ENCODE data around the gene CENPV. TPM values are rescaled to one million over a fixed set of nuclear protein-coding genes. Genes with fewer than 3 reads are reported as not detected.

CENPV gene
- total RNA-seq, 3 donors from 2014 or later: 26.9 to 91.5 (median 50.1) TPM

DNA sequence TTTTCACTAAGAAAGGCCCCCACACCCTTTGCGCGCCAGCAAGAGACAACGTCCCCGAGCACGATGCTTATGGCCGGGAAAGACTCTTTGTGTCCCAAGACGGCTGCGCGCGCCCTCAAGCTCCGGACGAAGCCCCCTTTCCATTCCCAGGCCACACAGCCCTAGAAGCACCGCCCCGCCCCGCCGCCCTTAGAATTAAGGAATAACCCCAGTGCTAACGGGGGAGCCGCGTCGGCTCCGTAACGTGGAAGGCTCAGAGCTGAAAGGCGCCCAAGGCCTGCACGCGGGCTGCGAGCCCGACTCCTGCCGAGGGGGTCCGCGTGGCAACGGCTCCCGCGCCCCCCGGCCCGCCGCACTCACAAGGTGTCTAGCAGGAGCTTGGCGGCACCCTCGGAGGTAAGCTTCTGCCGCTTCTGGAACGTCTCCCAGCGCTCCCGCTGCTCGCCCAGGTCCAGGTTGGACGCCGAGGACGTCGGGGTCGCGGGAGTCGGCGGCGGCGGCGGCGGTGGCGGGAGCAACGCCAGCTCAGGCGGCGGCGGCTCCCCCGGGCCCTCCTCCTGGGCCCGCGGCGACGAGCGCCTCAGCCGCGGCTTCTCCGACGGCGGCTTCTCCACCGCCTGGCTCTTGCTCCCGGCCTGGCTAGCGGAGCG lies 477 bp downstream of the CENPV start:
- peak overlapping the region; percentile 67 for H3K4me3 ChIP-seq
- TF ChIP-seq, protein P1, sequence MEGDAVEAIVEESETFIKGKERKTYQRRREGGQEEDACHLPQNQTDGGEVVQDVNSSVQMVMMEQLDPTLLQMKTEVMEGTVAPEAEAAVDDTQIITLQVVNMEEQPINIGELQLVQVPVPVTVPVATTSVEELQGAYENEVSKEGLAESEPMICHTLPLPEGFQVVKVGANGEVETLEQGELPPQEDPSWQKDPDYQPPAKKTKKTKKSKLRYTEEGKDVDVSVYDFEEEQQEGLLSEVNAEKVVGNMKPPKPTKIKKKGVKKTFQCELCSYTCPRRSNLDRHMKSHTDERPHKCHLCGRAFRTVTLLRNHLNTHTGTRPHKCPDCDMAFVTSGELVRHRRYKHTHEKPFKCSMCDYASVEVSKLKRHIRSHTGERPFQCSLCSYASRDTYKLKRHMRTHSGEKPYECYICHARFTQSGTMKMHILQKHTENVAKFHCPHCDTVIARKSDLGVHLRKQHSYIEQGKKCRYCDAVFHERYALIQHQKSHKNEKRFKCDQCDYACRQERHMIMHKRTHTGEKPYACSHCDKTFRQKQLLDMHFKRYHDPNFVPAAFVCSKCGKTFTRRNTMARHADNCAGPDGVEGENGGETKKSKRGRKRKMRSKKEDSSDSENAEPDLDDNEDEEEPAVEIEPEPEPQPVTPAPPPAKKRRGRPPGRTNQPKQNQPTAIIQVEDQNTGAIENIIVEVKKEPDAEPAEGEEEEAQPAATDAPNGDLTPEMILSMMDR (IDR thresholded peaks at IDR 0.05): no peak
- H3K4me1 ChIP-seq (ENCODE audit: low read depth): peaks cover 9% of the 10 kb centered on the region
- DNase-seq (peak; percentile 66 to 74 (median 73)), ATAC-seq (peak; percentile 72)
- H3K36me3 ChIP-seq (ENCODE audit: low read depth): no peaks in the 10 kb centered on the region
- H3K9me3 ChIP-seq: no peaks in the 10 kb centered on the region
- intact Hi-C loops (cut with DNase I, micrococcal nuclease): no loop called here

DNA sequence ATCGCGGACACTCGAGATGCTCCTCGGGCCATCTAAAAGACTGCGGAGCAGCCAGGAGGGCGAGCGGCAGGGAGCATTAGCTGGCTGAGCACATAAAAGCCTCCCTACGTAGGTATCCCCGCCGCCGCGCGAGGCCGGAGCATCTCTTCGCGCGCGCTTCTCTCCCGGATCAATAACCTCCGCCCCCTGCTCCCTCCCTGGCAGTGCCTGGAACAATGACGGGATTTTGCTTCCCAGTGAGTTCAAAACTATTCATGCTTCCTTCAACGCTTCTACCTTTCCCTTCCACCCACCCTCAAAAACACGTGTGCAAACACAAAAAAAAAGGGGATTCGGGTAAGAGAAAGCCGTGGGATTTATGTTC lies 984 bp downstream of the CENPV start:
- ATAC-seq: peak; percentile 68
- no peaks in the 10 kb centered on the region for H3K9me3 ChIP-seq
- H3K4me1 ChIP-seq (ENCODE audit: low read depth): peaks cover 9% of the 10 kb centered on the region
- peak overlapping the region; percentile 67 for H3K4me3 ChIP-seq
- no peaks in the 10 kb centered on the region for H3K36me3 ChIP-seq (ENCODE audit: low read depth)
- intact Hi-C loops (cut with DNase I, micrococcal nuclease): no loop called here
- TF ChIP-seq, protein P1 (IDR thresholded peaks at IDR 0.05): no peak
- peak; percentile 56 to 63 (median 63) for DNase-seq

DNA sequence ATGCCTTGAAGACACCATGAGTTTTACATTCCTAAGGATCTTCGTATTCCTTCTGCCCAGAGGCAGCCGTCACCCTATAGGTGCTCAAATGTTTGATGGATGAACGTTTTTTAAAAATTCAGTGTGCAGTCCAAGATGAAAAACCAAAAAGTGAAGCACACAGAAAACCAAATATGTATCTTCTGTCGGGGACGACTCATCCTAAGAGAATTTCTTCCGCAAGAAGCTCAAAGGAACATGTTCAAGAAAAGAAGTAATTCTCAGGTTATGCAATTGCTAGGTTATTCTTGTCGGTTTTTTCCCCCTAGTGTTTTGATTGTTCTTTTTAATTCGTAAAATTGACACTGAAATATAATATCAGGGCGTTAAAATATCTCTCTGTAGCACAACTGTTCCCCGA lies 1.4 kb downstream of the CENPV start:
- H3K4me1 ChIP-seq (ENCODE audit: low read depth): peaks cover 9% of the 10 kb centered on the region
- H3K4me3 ChIP-seq: no peak overlapping the region
- DNase-seq (no peak), ATAC-seq (no peak)
- no peaks in the 10 kb centered on the region for H3K36me3 ChIP-seq (ENCODE audit: low read depth)
- intact Hi-C loops (cut with DNase I, micrococcal nuclease): no loop called here
- H3K9me3 ChIP-seq: no peaks in the 10 kb centered on the region
- TF ChIP-seq, protein P1 (IDR thresholded peaks at IDR 0.05): no peak

DNA sequence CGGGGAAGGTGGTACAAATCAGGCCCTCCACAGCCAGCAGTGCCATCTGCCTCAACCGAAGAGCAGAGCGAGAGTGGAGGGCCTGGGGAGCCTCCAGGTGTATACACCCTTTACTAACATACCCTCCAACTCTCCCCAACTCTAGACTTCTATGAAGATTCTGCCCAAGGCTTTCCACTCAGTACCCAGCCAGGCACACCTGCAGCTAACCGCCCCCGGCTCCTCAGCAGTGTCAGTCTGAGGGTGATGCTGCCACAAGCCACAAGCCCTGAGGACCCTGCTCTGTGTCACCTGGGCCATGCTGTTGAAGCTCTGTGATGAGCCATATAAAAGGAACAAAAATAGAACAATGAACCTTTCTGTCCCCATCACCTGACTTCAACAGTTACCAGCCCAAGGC lies 3.8 kb downstream of the CENPV start:
- H3K36me3 ChIP-seq (ENCODE audit: low read depth): no peaks in the 10 kb centered on the region
- DNase-seq (no peak), ATAC-seq (no peak)
- TF ChIP-seq, protein P1 (IDR thresholded peaks at IDR 0.05): no peak
- no peak overlapping the region for H3K4me3 ChIP-seq
- H3K4me1 ChIP-seq (ENCODE audit: low read depth): peaks cover 9% of the 10 kb centered on the region
- H3K9me3 ChIP-seq: no peaks in the 10 kb centered on the region
- intact Hi-C loops (cut with DNase I, micrococcal nuclease): no loop called here

DNA sequence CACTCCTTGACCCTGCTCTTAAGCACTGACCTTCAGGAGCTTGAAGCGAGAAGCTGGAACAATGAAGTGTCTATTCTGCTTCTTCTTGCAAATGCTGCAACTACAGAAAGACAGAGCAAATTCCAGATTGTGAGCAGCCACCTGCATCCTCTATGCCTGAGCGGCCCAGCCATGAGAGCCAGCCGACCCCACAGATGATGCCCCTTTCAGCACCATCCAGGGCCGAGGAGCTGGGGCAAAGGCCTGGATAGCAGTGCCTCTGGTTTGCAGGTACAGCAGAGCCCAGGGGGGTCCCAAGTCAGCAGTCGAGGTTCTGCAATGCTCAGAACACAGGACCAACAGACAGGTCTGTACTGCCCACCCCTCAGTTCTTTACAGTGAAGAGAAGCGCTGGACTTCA lies 4.7 kb downstream of the CENPV start:
- Histone ChIP-seq H3K4me1 (ENCODE audit: low read depth) (peaks cover 9% of the 10 kb centered on the region), H3K4me3 (no peak overlapping the region), H3K36me3 (ENCODE audit: low read depth) (no peaks in the 10 kb centered on the region), H3K9me3 (no peaks in the 10 kb centered on the region)
- TF ChIP-seq, protein P1 (IDR thresholded peaks at IDR 0.05): no peak
- no peak for ATAC-seq
- intact Hi-C loops (cut with DNase I, micrococcal nuclease): no loop called here
- no peak for DNase-seq
